Stimulated activated CD8-positive, alpha-beta memory T cell treated with anti-CD3 and anti-CD28 coated beads, Interleukin-4, amount 100 ng/mL, for 4 hours (primary cell): ENCODE results near the gene ATP5F1E.
A peak's percentile ranks its signal among the peaks of the same experiment; 100 is the strongest.

ENCODE experiments used
- DNase-seq, 2 donors: peaks; one replicate each; pipeline ENCODE4 v3.0.0-alpha.2; 2020; ENCODE audit warnings: low read depth in 2 of 2, low spot score in 1 of 2

ATP5F1E gene

DNA sequence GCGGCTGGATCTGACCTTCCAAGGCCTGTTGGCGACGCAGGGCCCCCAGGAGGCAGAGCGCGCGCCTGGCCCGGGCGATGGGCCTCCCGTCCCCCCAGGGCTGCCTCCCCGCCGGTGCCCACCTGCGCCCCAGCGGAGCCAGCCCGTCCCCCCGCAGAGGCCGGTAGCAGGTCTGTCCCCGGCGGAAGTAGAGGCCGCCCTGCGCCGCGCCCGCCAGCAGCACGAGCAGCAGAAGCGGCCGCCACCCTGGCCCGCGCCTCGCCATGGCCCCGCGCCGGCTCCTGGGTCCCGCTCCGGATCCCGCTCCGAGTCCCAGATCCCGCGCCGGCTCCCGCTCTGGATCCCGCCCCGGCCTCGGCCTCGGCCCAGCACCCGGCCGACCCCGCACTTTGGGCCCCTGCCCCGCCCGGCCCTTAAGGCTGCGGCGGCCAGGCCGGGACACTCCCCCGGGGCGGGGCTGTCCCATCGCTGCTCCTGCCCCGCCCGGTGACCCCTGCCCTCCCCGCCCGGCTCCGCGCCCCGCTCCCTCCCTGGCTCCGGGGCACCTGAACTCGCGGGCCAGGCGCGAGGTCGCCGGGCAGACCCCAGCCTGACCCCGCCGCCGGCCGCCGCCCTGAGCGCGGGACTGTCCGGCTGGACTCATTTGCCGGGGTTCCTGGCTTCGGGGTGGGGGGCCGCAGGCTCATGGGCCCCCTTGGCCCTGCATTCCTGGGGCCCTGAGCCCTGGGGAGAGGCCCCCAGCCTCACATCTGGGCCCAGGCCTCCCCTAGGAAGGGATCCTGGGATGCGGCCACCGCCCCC, 25.1 kb downstream of the ATP5F1E start, which contains the start of gene CTSZ:
TSS of gene CTSZ (minus strand) at position 391 of the 801 bp plus-strand sequence. CDS start at position 265, 126 bp downstream.
- DNase-seq, result no peak

GRCh38 chr20:59006167-59006863, 25.8 kb downstream of the ATP5F1E start:
- DNase-seq, result no peak

GRCh38 chr20:59005523-59006166, 26.5 kb downstream of the ATP5F1E start:
- DNase-seq, result no peak

GRCh38 chr20:59004763-59005522, 27.2 kb downstream of the ATP5F1E start:
- no peak for DNase-seq

DNA sequence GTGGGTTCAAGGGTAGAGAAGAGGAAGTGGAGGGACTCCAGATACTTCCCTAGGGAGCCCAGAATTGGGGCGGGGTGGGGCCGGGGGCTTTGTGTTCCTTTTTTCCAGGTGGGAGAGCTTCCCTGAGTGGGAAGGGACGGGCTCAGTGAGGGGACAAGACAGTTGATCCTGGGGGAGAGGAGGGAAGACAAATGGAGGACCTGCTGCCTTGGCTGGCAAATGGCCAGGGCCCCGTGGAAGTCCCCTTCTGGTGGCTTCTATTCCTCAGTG, 27.7 kb downstream of the ATP5F1E start:
- peak in 1 of 2 donors; percentile 19 for DNase-seq

GRCh38 chr20:59003836-59004492, 28.2 kb downstream of the ATP5F1E start:
- DNase-seq, result no peak

GRCh38 chr20:59002874-59003399, 29.2 kb downstream of the ATP5F1E start:
- no peak for DNase-seq

DNA sequence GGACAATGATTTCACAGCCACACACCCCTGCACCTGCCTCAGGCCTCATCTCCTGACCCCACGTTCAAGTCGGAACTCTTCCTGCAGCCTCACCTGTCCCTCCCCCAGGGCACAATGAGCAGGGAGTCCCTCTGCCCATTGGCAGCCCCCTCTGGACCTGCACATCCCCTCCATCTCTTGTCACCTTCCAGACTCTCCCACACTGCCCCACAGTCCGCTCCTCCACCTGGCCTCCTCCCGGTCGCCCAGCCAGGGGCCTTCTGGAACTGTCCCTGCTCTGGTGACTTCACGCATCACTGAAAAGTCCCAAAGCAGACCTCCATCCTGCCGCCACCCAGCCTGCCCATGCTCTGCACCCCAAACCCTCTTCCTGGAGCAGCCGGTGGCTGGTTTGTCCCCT, 29.7 kb downstream of the ATP5F1E start:
- no peak for DNase-seq

DNA sequence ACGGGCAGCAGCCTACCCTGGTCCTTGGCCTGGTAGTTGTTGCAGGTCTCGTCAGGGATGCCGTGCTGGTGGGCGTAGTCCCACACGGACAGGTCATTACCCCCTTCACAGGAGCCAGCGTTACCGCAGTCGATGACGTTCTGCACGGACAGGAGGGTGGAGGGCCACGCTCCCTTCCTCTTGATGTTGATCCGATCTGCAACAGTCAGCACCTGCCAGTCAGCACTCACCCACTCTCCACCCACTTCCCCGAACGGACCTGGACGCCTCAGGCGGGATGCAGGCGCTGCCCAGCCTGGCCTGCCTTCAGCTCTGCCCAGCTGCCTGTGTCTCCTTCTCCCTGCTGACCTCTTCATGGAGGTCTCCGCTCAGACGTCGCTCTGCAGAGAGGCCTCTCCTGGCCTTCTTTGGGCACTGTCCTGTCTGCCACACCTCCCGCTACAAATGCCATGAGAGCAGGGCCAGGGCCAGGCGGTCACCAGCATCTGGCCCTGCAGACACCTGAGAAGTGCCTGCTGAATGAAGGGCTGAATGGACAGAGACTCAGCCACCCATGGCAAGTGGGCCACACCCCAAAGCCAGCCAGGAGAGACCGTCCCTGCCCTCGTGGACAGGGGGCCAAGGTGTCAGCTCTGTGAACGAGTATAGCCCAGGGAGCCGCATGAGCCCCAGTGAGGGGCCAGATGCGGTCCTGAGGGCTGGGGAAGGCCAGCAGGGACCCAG, 30.5 kb downstream of the ATP5F1E start:
- no peak for DNase-seq

- no peak for DNase-seq
These were observed 31.1 kb downstream of the ATP5F1E start for GRCh38 chr20:59001068-59001448.

- no peak for DNase-seq
These were observed 31.8 kb downstream of the ATP5F1E start for GRCh38 chr20:59000326-59000725.

- DNase-seq, result no peak
These were observed 33.5 kb downstream of the ATP5F1E start for GRCh38 chr20:58998656-58999055.

- no peak for DNase-seq
These were observed 34.9 kb downstream of the ATP5F1E start for GRCh38 chr20:58997141-58997770.

GRCh38 chr20:58996226-58996611, 35.9 kb downstream of the ATP5F1E start:
- no peak for DNase-seq

GRCh38 chr20:58995461-58996225, 36.5 kb downstream of the ATP5F1E start:
- no peak for DNase-seq

DNA sequence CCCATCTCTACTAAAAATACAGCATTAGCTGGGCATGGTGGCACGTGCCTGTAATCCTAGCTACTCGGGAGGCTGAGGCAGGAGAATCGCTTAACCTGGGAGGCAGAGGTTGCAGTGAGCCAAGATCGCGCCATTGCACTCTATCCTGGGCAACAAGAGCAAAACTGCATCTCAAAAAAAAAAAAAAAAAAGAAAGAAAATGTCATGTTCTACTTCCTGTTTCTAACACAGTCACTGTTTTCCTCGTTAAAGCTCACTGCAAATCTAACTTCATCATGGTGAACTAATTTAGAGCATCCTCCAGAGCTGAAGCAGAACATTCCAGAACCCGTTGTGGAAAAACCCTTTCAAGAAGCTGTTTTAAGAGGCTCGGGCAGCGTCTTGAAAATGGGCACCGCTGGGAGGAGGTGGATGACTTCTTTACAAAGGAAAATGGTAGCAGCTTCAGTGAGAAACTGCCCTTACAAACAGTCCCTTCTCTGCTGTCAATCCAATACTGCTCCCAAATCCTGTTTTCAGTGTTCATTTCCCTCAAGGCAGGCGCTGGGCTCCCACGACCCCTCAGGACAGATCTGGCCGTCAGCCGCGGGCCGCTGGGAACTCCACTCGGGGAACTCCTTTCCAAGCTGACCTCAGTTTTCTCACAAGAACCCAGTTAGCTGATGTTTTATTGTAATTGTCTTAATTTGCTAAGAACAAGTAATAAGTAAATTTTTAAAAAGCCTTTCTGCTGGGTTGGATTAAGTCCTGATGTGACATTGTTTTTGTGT, 37.6 kb downstream of the ATP5F1E start:
- no peak for DNase-seq

- DNase-seq, result no peak
These were observed 38.5 kb downstream of the ATP5F1E start for GRCh38 chr20:58993332-58994248.
